ENCODE measurements around the gene LYVE1. TPM values are rescaled to one million over a fixed set of nuclear protein-coding genes. Genes with fewer than 3 reads are reported as not detected.

LYVE1 gene
- polyA plus RNA-seq, 1 donor from 2014 or later: 0.10 TPM

DNA sequence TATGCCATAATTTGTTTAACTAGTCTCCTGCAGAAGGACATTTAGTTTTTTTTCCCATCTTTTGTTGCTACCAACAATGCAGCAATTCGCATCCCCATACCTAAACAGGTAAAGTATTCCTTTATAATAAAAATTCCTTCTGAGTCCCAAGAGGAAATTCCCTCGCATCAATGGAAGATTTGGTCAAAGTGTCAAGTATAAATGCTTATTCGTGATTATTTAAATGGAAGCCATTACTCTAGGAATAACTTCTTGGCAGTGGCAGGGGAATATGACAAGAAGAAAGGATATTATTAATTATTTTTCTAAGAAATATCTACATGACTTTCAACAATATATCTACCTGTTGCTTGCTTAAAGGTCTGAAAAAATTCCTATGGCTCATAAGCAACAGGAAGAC is 53.0 kb downstream of the LYVE1 start:
- H3K36me3 Mint-ChIP-seq: peaks cover 7% of the 10 kb centered on the region

DNA sequence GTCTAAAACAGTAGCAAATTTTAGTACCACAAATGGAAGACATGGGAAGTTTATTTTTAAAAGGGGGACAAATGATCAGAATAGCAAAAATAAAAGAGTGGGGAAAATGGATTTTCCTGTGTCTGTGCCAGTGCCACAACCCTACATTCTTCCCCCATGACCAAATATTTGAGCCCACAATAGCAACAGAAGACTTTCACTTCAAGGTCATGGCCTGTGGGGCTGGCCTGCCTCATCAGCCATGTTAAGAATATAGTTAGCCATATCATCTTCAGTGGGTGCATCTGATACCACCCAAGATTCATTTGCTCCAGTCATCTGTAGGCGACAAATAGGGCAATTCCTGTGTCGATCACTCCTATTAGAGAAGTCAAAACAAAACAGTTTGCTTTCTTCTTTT is 53.8 kb downstream of the LYVE1 start:
- Mint-ChIP-seq H3K27ac (peak overlapping the region in 2 of 3 donors; percentile 8 to 44), H3K9me3 (no peaks in the 10 kb centered on the region), H3K4me1 (peaks cover 8 to 19% (median 15%) of the 10 kb centered on the region in 3 donors), H3K36me3 (peaks cover 7% of the 10 kb centered on the region), H3K4me3 (no peak overlapping the region), H3K27me3 (no peaks in the 10 kb centered on the region)

More for the DNA sequence above, 53.0 kb downstream of the LYVE1 start:
- H3K4me1 Mint-ChIP-seq: peaks cover 8 to 19% (median 15%) of the 10 kb centered on the region in 3 donors
- H3K27me3 Mint-ChIP-seq: no peaks in the 10 kb centered on the region
- peak overlapping the region in 1 of 3 donors; percentile 10 for H3K27ac Mint-ChIP-seq
- no peaks in the 10 kb centered on the region for H3K9me3 Mint-ChIP-seq
- H3K4me3 Mint-ChIP-seq: no peak overlapping the region

DNA sequence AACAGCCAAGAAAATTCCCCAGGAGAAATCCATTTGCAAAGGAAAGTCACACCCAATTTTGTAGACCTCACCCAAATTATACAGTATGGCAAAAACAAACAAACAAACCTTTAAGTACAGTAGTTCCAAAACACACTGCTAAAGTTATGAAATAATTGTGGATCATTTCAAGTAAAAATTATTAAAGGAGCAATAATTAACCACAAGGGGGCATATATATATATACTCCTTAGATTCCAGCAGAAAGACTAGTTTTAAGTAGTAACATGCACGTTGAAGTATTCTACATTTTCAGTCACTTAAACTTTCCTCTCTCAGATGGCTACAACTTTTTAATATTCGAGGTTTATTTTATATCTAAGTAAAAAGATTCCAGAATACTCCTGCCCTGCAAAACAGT is 54.3 kb downstream of the LYVE1 start:
- Mint-ChIP-seq H3K36me3 (peaks cover 7% of the 10 kb centered on the region), H3K27ac (peak overlapping the region in 2 of 3 donors; percentile 44 to 85), H3K9me3 (no peaks in the 10 kb centered on the region), H3K27me3 (no peaks in the 10 kb centered on the region), H3K4me1 (peaks cover 8 to 19% (median 15%) of the 10 kb centered on the region in 3 donors), H3K4me3 (no peak overlapping the region)

DNA sequence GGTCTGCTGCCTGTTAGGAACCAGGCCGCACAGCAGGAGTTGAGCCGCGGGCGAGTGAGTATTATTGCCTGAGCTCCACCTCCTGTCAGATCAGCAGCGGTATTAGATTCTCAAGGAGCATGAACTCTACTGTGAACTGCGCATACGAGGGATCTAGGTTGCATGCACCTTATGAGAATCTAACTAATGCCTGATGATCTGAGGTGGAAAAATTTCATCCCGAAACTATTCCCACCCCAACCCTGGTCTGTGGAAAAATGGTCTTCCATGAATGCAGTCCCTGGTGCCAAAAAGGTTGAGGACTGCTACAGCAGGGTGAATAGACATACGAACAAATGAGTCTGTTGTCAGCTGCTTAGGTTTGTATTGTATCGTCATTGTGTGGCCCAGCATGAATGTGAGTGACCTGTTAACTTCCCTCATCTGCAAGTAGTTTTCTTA is 57.3 kb downstream of the LYVE1 start:
- Mint-ChIP-seq H3K4me3 (no peak overlapping the region), H3K27ac (no peak overlapping the region), H3K9me3 (no peaks in the 10 kb centered on the region), H3K36me3 (peaks cover 2% of the 10 kb centered on the region), H3K27me3 (no peaks in the 10 kb centered on the region), H3K4me1 (peaks cover 3 to 12% (median 6%) of the 10 kb centered on the region in 3 donors)

Other genes starting within 250 kb of the LYVE1 start
- 30.7 TPM for gene AMPD3, start 113.4 kb downstream of the LYVE1 start, polyA plus RNA-seq
- gene RNF141, start 27.5 kb downstream of the LYVE1 start, polyA plus RNA-seq: 73.6 TPM
- 0.18 TPM for gene IRAG1, start 125.1 kb upstream of the LYVE1 start, polyA plus RNA-seq
- gene CTR9, start 182.6 kb upstream of the LYVE1 start, polyA plus RNA-seq: 49.3 TPM
- 530 TPM for gene EIF4G2, start 240.3 kb upstream of the LYVE1 start, polyA plus RNA-seq

Measured in IgD-negative memory B cell (primary cell).